Measurements from ENCODE around the gene SEPTIN11. TPM values are rescaled to one million over a fixed set of nuclear protein-coding genes. Genes with fewer than 3 reads are reported as not detected.
A peak's percentile ranks its signal among the peaks of the same experiment; 100 is the strongest.

Gene SEPTIN11
- total and polyA plus RNA-seq, 4 donors = 17.2 to 37.4 (median 25.1) TPM

- Histone ChIP-seq H3K4me1 (ENCODE audit: control insufficient read depth in 4 of 4, insufficient read depth in 4 of 4, low read length in 3 of 4) (peaks cover 0 to 38% (median 25%) of the 10 kb centered on the region in 4 donors), H3K27ac (ENCODE audit: low read depth in 1 of 2, low read length in 2 of 2) (no peak overlapping the region), H3K36me3 (ENCODE audit: control insufficient read depth in 4 of 4, insufficient read depth in 3 of 4, low read depth in 1 of 4, low read length in 3 of 4) (peaks cover under 1 to 4% (median 4%) of the 10 kb centered on the region in 4 donors), H3K9ac (ENCODE audit: low read depth in 1 of 2, low read length in 2 of 2) (no peak overlapping the region), H3K9me3 (ENCODE audit: control insufficient read depth in 4 of 4, low read length in 3 of 4) (no peaks in the 10 kb centered on the region), H3K27me3 (ENCODE audit: control insufficient read depth in 4 of 4, insufficient read depth in 4 of 4, low read length in 3 of 4) (no peaks in the 10 kb centered on the region), H3K4me3 (ENCODE audit: low read depth in 1 of 3, low read length in 3 of 3) (no peak overlapping the region)
- no peak for DNase-seq (ENCODE audit: low spot score)
- TF ChIP-seq FOXA1 (IDR thresholded peaks at IDR 0.05) (peak; percentile 50), REST (IDR thresholded peaks at IDR 0.05) (peak; percentile 39), TAF1 (conservative IDR thresholded peaks at IDR 0.05) (no peak), JUND (IDR thresholded peaks at IDR 0.05) (peak in 1 of 2 donors; percentile 70), YY1 (IDR thresholded peaks at IDR 0.05) (peak; percentile 88), NR2F2 (IDR thresholded peaks at IDR 0.05) (no peak), ATF3 (IDR thresholded peaks at IDR 0.05) (no peak), HNF4A (conservative IDR thresholded peaks at IDR 0.05) (peak; percentile 96 to 98), MAX (IDR thresholded peaks at IDR 0.05) (peak; percentile 63), CTCF (IDR thresholded peaks at IDR 0.05; ENCODE audit: low read depth, low read length, missing input control) (peak; percentile 10), RXRA (IDR thresholded peaks at IDR 0.05) (peak; percentile 64 to 81), SP1 (IDR thresholded peaks at IDR 0.05) (peak; percentile 91), EGR1 (IDR thresholded peaks at IDR 0.05; ENCODE audit: low read depth in 2 of 2) (peak in 1 of 2 donors; percentile 25), FOXA2 (IDR thresholded peaks at IDR 0.05) (peak; percentile 59), RAD21 (IDR thresholded peaks at IDR 0.05) (peak; percentile 41 to 54), GABPA (IDR thresholded peaks at IDR 0.05 in 1 of 2, conservative IDR thresholded peaks at IDR 0.05 in 1 of 2) (no peak), ZBTB33 (IDR thresholded peaks at IDR 0.05) (peak; percentile 13), HNF4G (IDR thresholded peaks at IDR 0.05) (peak; percentile 87)
- WGBS = 34% methylated on average over 3 of the region's 3 CpGs
Observed at GRCh38 chr4:76902233-76902890, 47.2 kb upstream of the SEPTIN11 start.

All from liver (tissue), 9 donors.